ENCODE measurements around the gene SHANK3.

The SHANK3 gene

DNA sequence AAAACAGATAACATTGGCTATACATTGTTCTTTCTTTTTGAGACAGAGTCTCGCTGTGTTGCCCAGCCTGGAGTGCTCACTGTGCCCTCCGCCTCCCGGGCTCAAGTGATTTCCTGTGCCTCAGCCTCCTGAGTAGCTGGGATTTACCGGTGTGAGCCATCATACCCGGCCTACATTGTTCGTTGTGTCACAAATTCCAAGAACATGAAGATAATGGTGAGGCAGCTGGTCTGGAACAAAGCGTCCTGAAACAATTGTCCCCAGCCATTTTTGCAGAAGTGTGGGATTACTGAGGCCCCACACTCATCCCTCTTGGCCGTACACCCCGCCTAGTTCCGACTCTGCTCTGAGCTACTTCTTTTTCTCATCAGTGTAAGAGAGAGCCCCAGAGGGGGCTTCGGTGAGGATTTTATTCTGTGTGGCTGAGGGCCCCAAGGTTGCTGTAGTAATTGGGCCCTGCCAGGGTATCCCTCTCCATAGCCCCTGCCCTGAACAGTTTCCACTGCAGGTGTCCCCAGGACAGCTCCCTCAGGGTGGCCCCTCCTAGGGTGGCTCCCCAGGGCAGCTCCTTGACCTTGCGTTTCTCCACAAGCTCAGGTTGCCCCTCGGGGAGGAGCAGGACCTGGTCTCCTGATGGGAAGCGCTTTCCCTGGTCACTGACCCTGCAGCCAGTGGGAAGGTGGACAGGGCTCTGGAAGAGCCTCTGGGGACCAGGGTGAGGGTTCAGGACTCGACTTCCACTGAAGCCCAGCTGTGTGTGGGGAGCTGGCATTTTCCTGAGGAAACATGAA lies 31.6 kb upstream of the SHANK3 start:
- no peak for TF ChIP-seq GATA3 (IDR thresholded peaks at IDR 0.05; ENCODE audit: low read depth, low read length)
- TF ChIP-seq GATA2 (IDR thresholded peaks at IDR 0.05; ENCODE audit: low read depth, low read length), result no peak

DNA sequence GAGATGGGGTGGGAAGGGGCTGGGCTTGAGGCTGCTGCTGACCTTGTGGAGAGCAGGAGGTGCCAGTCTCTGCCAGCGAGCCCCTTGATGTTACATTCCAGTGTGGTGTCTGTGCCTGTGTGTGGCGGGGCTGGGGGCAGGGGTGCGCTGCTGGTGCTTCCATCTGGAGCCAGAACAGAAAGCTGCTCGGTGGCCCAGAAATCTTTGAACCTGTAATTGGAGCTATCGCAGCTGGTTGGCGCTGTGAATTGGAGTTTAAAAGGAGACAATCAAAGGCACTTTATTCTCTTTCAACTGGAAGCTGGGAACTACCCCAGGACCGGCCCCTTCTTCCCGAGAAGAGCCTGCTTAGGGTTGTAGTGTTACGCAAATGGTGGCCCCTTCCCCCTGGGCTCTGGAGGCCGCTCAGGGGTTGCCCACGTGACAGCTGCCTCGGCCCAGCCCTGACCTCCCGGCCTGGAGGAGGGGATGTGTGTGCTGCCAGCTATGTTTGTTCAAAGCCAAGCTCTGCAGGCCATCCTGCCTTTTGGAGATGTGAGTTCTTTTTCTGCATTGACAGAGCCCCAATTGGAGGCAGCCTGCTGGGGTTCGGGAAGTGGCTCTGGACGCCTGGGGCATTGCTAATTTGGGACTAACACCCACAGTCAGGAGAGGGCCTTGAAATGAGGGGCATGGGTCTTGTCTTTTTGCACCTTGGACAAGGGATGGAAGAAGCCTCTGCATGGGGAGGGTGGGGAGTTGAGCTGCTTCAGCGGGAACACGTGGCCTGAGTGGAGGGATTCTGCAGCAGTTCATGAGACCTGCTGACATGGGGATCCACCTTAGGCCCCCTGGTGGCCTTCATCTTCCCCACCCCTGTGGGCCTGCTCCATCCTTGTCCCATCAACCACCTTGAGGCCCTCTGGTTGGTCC lies 30.7 kb upstream of the SHANK3 start:
- TF ChIP-seq GATA2 (IDR thresholded peaks at IDR 0.05; ENCODE audit: low read depth, low read length) (no peak), GATA3 (IDR thresholded peaks at IDR 0.05; ENCODE audit: low read depth, low read length) (no peak)

DNA sequence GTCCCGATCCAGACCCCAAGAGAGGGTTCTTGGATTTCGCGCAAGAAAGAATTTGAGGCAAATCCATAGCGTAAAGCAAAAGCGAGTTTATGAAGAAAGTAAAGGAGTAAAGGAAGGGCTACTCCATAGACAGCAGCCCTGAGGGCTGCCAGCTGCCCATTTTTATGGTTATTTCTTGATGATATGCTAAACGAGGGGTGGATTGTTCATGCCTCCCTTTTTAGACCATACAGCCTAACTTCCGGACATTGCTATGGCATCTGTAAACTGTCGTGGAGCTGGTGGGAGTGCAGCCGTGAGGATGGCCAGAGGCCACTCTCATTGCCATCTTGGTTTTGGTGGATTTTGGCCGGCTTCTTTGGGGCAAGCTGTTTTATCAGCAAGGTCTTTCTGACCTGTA lies 19.4 kb upstream of the SHANK3 start:
- TF ChIP-seq GATA2 (IDR thresholded peaks at IDR 0.05; ENCODE audit: low read depth, low read length), result no peak
- no peak for TF ChIP-seq GATA3 (IDR thresholded peaks at IDR 0.05; ENCODE audit: low read depth, low read length)

DNA sequence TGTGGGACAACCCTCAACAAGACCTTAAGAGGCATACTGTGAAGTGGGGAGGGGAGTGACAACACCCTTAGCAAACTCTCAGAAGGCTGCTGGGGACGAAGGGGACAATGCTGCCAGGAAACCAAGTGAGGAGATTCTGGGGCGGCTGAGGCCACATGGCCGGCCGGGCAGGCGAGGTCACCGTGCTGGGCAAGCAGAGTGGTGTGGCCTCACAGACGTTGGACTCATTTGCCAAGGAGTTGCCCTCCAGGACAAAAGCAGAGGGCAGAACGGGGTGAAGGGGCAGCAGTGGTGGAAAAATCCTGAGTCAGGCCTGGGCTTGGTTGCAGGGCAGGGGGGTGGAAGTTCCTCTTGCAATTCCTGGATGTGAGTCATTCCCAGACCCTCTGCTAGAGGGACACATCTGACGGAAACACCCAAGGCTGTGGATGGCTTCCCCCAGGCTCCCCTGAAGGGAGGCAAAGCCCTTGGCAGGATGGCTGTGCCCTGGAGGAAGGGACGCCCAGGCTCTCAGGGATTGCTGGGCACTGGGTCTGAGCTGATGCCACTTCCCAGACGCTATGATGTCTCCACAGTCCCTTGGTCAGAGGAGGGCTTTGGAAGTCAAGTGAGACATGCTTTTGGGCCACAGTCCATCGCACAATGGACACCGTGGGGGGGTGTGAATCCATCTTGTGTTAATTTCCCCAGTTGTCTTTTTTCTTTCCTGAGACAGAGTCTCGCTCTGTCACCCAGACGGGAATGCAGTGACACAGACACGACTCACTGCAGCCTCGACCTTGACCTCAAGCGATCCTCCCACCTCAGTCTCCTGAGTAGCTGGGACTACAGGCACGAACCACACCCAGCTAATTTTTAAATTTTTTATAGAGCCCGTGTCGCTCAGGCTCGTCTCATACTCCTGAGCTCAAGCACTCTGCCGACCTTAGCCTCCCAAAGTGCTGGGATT lies 16.2 kb upstream of the SHANK3 start:
- TF ChIP-seq GATA3 (IDR thresholded peaks at IDR 0.05; ENCODE audit: low read depth, low read length) (no peak), GATA2 (IDR thresholded peaks at IDR 0.05; ENCODE audit: low read depth, low read length) (no peak)

DNA sequence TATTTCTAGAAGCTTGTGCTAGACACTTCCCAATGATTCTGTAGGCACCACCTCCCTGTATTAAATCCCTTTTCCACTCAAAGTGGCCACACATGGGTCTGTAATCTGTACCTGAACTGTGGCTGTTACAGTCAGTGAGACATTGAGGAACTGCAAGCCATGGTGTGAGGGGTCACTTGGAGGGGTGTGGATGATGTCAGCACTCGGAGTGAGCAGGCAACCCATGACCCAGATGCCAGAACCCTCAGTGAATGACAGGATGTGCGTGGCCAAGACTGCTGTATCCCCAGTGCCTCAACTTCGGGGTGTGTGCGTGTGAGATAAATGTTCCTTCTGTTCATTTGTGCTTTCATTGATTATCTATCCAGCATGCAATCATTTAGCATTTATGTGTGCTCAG lies 14.7 kb upstream of the SHANK3 start:
- TF ChIP-seq GATA2 (IDR thresholded peaks at IDR 0.05; ENCODE audit: low read depth, low read length), result no peak
- no peak for TF ChIP-seq GATA3 (IDR thresholded peaks at IDR 0.05; ENCODE audit: low read depth, low read length)

DNA sequence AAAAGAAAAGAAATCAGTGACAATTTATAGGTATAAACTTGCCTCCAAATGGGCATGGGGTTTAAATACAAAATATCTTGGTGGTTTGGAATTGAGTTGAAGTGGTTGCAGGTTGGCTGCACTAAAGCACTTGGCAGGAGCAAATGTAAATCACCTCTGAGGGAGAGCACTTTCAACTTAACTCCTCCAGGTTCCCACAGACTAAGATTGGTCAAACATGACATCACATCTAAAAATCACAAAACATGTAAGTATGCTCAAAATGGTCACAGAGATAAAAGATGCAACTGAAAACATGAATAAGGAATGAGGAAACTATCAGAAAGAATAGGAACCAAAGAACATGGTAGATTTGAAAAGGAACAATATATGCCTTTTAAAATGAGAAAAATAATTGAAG lies 12.3 kb upstream of the SHANK3 start:
- TF ChIP-seq GATA2 (IDR thresholded peaks at IDR 0.05; ENCODE audit: low read depth, low read length) (no peak), GATA3 (IDR thresholded peaks at IDR 0.05; ENCODE audit: low read depth, low read length) (no peak)

DNA sequence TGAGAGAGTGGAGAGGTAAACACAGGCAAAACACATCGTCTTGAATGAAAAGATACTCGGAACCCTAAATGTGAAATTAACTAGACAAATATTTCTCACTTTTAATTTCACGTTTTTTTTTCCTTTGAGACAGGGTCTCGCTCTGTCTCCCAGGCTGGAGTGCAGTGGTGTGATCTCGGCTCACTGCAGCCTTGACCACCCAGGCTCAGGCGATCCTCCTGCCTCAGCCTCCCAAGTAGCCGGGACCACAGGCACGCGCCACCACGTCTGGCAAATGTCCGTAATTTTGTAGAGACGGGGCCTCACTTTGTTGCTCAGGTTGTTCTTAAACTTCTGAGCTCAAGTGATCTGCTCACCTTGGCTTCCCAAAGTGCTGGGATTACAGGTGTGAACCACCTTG lies 7.4 kb upstream of the SHANK3 start:
- TF ChIP-seq GATA2 (IDR thresholded peaks at IDR 0.05; ENCODE audit: low read depth, low read length) (no peak), GATA3 (IDR thresholded peaks at IDR 0.05; ENCODE audit: low read depth, low read length) (no peak)

DNA sequence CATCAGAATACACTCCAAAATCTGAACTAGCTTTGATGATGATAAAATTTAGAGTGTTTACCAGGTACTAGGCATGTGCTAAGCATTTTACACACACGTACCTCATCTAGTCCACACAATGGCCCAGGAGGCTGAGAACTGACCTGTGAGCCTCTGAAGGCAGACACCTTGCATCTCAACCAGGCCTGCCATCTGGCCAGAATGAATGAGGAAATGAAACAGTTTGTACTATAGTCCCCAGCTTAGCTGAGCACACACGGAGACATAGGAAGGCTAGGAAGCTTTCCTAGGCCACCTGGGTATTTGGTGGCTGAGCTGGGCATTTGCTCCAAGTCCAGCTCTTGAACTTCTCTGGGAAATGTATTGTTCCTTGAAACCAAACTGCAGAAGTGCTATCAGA lies 6.9 kb upstream of the SHANK3 start:
- TF ChIP-seq GATA3 (IDR thresholded peaks at IDR 0.05; ENCODE audit: low read depth, low read length) (no peak), GATA2 (IDR thresholded peaks at IDR 0.05; ENCODE audit: low read depth, low read length) (no peak)

DNA sequence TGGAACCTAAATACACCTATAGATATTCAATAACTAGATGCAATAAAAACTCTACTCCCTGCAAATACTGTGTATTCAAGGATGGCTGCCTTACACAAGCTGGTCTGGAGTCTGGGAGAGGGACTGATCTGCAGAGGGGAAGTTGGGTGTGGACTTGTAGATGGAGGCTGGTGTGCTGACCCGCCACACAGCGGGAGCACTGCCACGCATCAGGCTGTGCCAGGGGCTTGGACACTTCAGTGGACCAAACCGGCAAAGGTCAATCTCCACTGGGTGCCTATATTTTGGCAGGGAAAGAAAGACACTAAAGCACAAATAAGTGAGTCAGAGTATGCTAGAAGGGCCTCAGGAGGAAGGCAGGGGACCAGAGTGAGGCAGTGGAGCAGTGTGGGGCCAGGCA lies 2.1 kb upstream of the SHANK3 start:
- TF ChIP-seq GATA2 (IDR thresholded peaks at IDR 0.05; ENCODE audit: low read depth, low read length) (no peak), GATA3 (IDR thresholded peaks at IDR 0.05; ENCODE audit: low read depth, low read length) (no peak)

DNA sequence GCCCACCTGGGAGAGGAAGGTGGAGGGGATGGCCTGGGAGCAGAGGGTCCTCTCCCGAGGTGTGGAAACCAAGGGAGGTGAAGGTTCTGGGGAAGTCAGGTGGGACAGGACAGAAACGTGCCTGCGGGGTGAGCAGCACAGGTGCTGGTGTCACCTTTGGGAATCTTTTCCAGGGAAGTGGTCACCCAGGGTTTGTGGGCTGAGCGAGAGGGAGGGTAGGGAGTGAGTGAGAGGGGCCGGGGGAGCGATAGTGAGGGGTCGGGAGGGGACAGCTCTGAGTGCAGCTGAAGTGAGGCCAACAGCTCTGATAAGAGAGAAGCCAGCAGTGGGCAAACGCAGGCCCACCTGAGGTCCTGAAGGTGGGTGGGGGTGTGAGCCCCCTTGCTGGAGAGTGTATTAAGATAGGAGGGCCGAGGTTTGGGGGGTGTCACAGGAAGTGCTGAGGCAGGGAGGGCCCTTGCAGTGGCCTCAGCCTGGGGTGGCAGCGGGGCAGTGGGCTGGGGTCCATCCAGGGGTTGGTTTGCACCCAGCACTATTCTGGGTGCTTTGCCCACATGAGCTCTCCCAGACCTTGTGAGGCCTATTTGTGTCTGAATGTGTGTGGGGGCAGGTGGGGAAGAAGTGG lies 1.6 kb upstream of the SHANK3 start:
- TF ChIP-seq GATA2 (IDR thresholded peaks at IDR 0.05; ENCODE audit: low read depth, low read length), result no peak
- no peak for TF ChIP-seq GATA3 (IDR thresholded peaks at IDR 0.05; ENCODE audit: low read depth, low read length)

DNA sequence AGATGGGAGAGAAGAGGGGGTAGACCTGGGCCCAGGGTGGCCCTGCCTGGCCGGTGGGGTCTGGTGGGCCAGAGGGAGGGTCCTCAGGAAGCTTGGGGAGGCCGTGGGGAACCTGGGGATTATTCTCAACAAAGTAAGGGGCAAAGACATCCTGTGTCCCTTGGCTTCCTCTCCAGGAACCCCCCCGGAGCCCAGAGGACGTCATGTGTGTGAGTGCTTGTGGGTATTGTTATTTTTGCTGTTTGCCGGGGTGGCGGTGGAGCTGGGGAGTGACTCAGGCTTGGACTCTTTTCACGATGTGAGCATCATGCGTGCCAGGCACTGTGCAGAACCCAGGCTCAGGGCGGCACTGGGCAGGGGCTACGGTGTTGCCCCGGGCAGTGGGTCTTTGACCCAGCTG lies 982 bp upstream of the SHANK3 start:
- TF ChIP-seq GATA2 (IDR thresholded peaks at IDR 0.05; ENCODE audit: low read depth, low read length) (no peak), GATA3 (IDR thresholded peaks at IDR 0.05; ENCODE audit: low read depth, low read length) (no peak)

DNA sequence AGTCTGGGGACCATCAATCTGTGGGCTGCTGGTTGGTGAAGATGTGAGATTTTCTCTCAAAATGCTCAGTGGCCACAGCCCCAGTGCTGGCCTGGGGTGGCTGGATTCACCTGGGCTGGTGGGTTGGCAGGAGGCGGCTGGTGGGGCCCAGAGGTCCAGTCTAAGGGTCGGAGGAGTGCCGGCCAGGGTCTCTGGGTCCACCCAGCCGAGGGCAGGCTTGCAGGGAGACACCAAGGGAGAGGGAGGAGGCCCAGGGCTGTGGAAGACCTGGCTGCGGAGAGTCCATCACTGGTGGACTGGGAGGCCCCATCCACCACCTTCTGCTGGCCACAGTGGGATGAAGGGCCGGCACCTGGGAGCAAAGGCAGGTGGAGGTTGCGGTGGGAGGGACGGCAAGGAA lies 582 bp upstream of the SHANK3 start:
- no peak for TF ChIP-seq GATA3 (IDR thresholded peaks at IDR 0.05; ENCODE audit: low read depth, low read length)
- no peak for TF ChIP-seq GATA2 (IDR thresholded peaks at IDR 0.05; ENCODE audit: low read depth, low read length)

Measured in SH-SY5Y (cell line).